CD4-positive, alpha-beta T cell treated with Interleukin-17A for 1 hour (primary cell): ENCODE results near the gene DFFA.
"Not testable (repeated sequence)": the region's sequence is repeated elsewhere in the genome, so short reads cannot be mapped to it uniquely, and the experiment has no call there.

Source experiments
- DNase-seq: peaks from one replicate; pipeline ENCODE4 v3.0.0-alpha.2; 2020

DFFA gene

GRCh38 chr1:10457462-10457861 is 14.9 kb downstream of the DFFA start:
- not testable (repeated sequence) for DNase-seq

GRCh38 chr1:10456661-10457060 is 15.7 kb downstream of the DFFA start:
- no peak for DNase-seq

DNA sequence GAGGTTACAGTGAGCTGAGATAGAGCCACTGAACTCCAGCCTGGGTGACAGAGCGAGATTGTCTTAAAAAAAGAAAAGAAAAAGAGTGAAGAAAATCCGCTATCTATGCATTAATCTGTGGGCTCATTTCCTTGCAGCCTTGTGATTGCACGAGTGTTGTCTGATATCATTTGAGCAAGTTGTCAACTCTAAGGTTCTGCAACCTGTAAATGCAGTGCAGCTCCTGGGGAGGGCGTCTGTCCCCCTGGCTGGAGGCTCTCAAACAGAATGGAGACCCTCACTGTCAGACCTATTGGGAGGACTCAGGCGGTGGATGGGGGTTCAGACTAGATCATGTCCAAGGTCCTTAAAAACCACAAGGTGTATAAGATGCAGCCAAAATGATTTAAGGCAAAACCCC is 16.3 kb downstream of the DFFA start:
- DNase-seq: no peak

DNA sequence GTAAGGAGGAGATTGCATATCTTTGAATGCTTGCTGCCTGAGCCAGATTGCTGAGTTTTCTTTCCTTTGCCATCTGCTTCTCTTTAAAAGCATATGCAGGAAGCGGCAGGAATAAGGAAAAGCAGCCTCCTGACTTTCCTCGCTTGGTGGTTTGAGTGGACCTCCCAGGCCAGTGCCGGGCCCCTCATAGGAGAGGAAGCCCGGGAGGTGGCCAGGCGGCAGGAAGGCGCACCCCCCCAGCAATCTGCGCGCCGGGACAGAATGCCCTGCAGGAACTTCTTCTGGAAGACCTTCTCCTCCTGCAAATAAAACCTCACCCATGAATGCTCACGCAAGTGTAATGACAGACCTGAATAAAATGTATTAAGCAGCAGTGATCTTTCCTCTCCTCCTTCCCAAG is 21.0 kb downstream of the DFFA start:
- no peak for DNase-seq

- no peak for DNase-seq
Observed at GRCh38 chr1:10450836-10451235, 21.5 kb downstream of the DFFA start.

- no peak for DNase-seq
Observed at GRCh38 chr1:10450156-10450814, 22.0 kb downstream of the DFFA start.

GRCh38 chr1:10449751-10450150 is 22.6 kb downstream of the DFFA start, which contains the start of gene CORT:
CORT (plus strand) TSS chr1:10450031; CDS start chr1:10450224, 193 bp downstream.
- no peak for DNase-seq

- no peak for DNase-seq
Observed at GRCh38 chr1:10446790-10447422, 25.4 kb downstream of the DFFA start.

- no peak for DNase-seq
Observed at GRCh38 chr1:10444795-10445397, 27.4 kb downstream of the DFFA start.

GRCh38 chr1:10444248-10444647 is 28.1 kb downstream of the DFFA start:
- no peak for DNase-seq

DNA sequence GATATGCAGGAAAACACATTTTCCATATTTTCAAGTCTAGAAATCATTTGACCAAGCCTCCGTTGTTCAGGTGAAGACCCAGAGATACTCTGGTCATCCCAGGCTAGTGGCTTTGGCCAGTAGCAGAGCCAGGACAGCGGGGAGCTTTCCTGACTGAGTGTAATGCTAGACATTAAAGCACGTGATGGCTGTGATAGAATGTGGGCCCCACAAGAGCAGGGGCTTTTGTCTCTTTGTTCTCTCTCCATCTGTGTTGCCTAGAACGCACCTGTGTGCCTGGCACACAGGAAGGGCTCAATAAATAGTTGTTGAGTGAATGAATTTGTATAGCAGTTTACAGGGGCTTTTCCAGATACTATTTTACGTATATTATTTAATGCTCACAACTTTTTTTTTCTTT is 31.5 kb downstream of the DFFA start:
- no peak for DNase-seq

DNA sequence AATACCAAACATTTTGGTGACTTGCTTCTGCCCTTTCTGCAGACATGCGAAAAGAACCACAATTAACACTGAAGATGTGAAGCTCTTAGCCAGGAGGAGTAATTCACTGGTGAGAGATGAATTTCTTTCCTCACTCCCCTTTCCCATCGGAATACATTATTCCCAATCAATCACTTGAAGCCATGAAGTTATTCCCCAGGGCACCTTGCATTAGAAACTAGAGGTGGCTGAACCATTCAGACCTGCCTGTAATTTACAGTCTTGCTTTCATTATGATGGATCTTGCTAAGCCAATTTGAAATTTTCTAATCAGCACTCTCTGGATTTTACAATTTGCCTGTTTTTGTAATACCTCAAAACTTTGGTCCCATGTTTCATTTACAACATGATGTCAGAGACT is 32.0 kb downstream of the DFFA start:
- no peak for DNase-seq

- no peak for DNase-seq
Observed at GRCh38 chr1:10438677-10439163, 33.6 kb downstream of the DFFA start.

DNA sequence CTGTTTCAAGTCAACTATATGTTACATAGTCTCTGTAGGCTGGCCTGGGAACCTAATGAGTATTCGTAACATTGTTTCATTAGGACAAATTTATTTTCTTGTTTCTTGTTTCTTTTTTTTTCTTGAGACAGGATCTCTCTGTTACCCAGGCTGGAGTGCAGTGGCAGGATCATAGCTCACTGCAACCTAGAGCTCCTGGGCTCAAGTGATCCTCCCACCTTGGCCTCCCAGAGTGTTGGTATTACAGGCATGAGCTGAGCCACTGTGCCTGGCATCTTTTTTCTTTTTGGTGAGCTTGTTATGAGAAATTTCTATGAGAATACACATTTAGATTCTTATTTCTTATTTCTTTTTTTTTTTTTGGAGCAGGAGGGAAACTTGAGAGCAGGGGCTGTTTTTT is 35.3 kb downstream of the DFFA start:
- DNase-seq: no peak

DNA sequence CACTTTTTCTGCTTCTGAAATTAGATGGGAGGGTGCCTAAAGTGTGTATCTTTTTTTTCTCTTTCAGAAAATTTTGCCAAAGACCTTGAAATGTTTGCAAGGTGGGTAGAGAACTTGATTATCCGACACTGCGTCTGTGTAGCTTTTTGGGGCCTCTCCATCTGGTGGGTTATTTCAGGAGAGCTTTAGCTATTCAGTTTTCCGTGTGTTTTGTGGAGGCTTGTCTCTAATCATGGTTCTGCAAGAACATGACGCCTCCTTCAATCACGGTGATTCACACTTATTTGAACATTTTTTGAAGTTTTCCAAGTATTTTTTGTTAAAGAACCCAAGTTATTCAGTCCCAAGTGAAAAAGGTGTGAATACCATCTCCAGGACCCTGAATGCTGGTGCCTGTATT is 37.7 kb downstream of the DFFA start:
- no peak for DNase-seq

DNA sequence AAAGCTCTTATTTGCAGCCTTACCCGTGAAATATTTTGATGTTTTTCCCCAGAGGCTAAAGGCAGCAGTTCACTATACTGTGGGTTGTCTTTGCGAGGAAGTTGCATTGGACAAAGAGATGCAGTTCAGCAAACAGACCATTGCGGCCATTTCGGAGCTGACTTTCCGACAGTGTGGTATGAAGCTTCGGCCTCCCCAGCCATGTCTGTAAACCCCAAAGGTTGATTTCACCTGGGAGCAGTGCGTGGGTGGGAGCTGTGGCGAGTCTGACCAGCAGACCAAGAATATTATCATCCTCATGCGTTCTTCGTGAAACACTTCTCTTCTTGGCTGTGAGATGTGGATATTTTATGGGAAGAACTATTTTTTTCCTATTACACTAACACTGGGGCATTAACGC is 38.5 kb downstream of the DFFA start:
- DNase-seq: no peak

DNA sequence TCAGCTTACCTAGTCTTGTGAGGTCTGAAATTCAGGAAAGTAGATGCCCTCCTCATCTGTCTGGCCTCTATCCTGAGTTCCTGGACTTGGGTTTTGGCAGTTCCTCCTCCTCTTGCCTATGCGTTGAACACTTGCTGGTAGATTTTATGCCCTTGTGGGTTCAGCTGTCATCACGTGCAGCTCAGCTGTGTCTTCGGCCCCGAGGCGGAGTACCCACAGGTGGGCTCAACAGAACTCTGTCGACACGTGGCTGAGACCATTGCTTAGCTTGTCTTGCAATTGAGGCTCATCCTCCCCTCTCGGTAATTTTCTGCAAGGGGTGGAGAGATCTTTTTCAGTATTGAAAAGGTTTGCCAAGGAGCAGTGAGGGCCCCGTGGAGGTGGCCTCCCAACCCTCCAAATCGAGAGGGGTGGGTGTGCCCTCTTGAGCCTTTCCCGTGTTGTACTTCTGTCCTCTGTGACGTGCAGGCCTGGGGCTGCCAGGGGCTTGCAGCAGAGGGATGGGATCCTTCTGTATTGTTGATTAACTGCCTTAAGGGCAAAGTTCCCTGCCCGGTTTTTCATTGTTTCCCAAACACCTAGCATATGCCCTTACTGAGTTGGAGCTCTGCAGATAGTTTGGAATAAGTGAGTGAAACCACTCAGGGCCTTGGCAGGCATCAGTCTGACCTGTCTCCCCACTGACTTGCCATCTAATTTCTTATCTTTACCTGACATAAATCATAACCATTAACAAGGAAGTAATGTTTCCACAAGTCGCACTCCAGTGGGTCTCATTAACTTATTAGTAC is 39.2 kb downstream of the DFFA start:
- DNase-seq: no peak

DNA sequence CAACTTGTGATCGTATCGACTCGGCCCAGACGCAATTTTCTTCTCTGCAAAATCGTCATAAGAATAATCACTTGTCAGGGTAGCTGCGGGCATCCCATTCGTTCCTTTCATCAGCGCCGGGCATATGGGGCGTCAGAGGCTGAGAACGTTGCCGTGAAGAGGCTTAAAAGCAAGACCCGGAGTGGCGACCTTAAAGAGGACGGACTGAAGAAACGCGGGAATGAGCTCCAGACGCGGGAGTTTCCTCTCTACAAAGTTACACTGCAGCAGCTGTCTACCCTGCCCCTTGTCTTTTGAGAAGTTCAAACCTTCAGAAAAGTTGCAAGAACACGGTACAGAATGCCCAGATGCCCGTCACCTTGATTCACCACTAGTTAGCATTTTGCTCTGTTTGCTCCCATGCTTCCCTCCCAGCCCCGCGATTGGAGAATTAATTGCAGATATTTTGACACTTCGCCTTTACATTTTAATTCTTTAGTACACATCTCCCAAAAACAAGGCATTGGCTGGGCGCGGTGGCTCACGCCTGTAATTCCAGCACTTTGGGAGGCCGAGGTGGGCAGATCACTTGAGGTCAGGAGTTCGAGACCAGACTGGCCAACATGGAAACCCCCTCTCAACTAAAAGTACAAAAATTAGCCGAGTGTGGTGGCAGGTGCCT is 41.1 kb downstream of the DFFA start:
- no peak for DNase-seq

DNA sequence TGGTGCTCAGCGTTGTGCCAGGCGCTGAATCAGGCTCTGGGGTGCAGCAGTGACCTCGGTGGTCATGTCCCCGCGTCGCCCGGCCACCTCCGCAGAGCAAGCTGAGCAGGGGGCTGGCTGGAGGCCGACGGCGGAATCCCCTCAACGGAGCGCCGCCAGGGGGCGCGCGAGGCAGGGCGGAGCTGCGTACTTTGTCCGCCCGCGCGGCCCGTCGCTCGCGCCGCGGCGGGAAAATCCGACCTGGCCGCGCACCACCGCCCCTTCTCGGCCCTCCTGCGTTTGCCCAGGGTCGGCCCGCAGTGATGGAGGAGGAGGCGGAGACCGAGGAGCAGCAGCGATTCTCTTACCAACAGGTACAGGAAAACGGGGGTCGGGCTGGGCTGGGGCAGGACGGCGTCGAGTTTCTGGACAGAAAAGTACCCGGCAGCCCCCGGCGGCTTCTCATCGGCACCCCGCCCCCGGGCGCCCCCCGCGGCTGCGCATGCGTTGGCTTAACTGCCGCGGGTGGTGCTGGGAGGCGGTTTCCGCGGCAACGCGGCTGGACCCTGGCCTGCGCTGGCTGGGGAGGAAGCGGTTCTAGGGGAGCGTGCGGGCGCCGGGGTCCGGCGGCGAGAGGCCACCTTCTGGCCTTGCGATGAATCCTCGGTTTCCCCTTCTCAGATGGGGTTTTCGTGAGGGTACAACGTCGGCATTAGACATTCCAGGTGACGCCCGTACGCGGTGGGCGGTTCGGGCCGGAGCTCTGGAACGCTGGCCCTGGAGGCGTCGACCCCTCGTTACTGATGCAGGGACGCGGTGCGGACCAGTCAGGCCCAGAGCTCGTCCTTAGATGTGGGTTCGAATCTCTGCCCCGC is 41.9 kb downstream of the DFFA start, which contains the start of gene CENPS:
CENPS (plus strand) TSS at position 218 of the 854 bp plus-strand sequence; CDS start at position 303, 85 bp downstream.
- DNase-seq: peak; percentile 89

DNA sequence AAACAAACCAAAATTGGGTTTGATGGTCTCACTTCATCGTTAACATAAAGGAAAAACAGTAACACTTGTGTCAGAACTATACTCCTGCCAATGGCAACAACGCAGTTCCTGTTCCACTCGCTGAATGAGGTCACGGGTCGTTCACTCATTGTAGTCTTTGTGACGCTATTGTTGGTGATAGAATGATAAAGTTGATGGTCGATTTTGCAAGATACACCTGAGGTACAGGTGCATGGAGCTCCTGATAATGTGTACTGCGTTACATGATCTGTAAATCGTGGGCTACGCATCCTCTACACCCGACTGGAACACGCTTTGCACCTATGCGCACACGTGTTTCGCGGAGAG is 42.5 kb downstream of the DFFA start:
- no peak for DNase-seq

DNA sequence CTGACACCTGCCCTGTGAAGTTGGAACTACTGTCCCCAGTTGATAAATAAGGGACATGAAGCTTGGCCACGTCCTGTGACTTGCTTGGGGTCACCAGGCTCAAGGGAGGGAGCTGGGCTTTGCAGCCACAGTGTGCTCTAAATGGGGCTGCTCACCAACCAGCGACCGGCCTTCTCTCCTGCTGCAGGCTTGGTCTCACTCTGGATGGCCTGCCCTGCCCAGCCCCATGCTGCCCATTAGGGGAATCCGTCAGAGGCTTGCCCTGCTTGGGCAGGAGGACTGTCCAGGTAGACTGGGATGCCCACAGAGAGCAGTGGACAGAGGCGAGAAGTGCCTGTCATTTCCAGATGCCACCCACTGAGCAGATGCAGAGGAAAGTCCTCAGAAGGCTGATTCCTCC is 43.3 kb downstream of the DFFA start:
- DNase-seq: no peak

- DNase-seq: not testable (repeated sequence)
Observed at GRCh38 chr1:10426535-10426848, 45.8 kb downstream of the DFFA start.
